H7 (cell line): ENCODE data around the gene SPINT2. TPM values are rescaled to one million over a fixed set of nuclear protein-coding genes. Genes with fewer than 3 reads are reported as not detected.

Source experiments
- total RNA-seq: library from RNA; depleted of rRNA; stranded (reverse); fragments of >200 nt; shearing (Covaris generic); gene quantifications from 2 replicates; pipeline ENCODE4 v1.2.3, GENCODE V29; 2014; rRNA removed

The SPINT2 gene
- total RNA-seq, 1 experiment from 2014 or later, result 143 TPM

Other genes with a start within 250 kb of the SPINT2 start
- gene DPF1, start 40.4 kb upstream of the SPINT2 start, total RNA-seq, result 3.0 and 5.5 TPM in 2 replicates
- 3.5 and 3.7 TPM in 2 replicates for gene PPP1R14A, start 8.2 kb upstream of the SPINT2 start, total RNA-seq
- gene C19orf33, start 39.7 kb downstream of the SPINT2 start, total RNA-seq, result 5.1 and 11.1 TPM in 2 replicates
- gene YIF1B, start 51.4 kb downstream of the SPINT2 start, total RNA-seq, result 114 and 147 TPM in 2 replicates
- gene KCNK6, start 55.3 kb downstream of the SPINT2 start, total RNA-seq, result 1.9 and 3.3 TPM in 2 replicates
- gene CATSPERG, start 71.3 kb downstream of the SPINT2 start, total RNA-seq, result 0.03 and 0.85 TPM in 2 replicates
- 229 and 270 TPM in 2 replicates for gene PSMD8, start 110.0 kb downstream of the SPINT2 start, total RNA-seq
- gene GGN, start 123.5 kb downstream of the SPINT2 start, total RNA-seq, result 0.11 and 0.21 TPM in 2 replicates
- gene SPRED3, start 124.1 kb downstream of the SPINT2 start, total RNA-seq, result 1.6 and 4.2 TPM in 2 replicates
- gene FAM98C, start 138.5 kb downstream of the SPINT2 start, total RNA-seq, result 4.6 and 6.4 TPM in 2 replicates
- 1.2 and 2.1 TPM in 2 replicates for gene RASGRP4, start 161.6 kb downstream of the SPINT2 start, total RNA-seq
- 17.9 and 25.5 TPM in 2 replicates for gene RYR1, start 169.1 kb downstream of the SPINT2 start, total RNA-seq